ENCODE measurements around the gene DNASE1L3. TPM values are rescaled to one million over a fixed set of nuclear protein-coding genes. Genes with fewer than 3 reads are reported as not detected.
"Not testable (repeated sequence)": the region's sequence is repeated elsewhere in the genome, so short reads cannot be mapped to it uniquely, and the experiment has no call there.

DNASE1L3 gene
- total and polyA plus RNA-seq, 4 donors: 76.1 to 201 (median 128) TPM

- Histone ChIP-seq H3K27ac (ENCODE audit: low read depth in 1 of 2, low read length in 2 of 2) (peak overlapping the region; percentile 65 to 80), H3K4me1 (ENCODE audit: control insufficient read depth in 4 of 4, insufficient read depth in 4 of 4, low read length in 3 of 4) (peaks cover 0 to 5% (median 2%) of the 10 kb centered on the region in 4 donors)
Observed at GRCh38 chr3:58231666-58232065, 20.9 kb upstream of the DNASE1L3 start.

DNA sequence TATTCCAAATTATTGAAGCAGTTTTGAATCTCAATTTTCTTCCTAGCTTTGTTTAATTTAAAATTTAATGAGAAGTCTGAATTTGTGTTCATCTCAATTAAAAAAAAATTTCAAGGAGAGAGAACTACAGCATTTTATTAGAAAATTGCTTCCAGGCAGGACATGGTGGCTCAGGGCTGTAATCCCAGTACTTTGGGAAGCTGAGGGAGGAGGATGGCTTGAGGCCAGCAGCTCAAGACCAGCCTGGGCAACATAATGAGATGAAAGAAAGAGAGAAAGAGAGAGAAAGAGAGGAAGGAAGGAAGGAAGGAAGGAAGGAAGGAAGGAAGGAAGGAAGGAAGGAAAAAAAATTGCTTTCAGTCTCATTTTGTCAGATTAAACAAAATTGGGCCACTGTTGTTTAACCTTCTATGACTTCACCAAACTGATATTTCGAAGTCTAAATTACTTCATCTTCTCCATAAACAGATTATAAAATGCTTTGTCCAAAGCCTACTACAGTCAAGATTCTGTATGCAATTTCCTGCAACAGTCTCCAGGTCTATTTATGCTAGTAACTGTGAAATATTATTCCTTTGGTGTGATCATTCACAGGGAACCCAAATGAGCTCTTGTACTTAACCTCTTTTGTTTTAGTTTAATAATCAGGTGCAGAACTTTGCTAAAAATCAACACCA, 20.2 kb upstream of the DNASE1L3 start:
- peak overlapping the region; percentile 65 to 80 for H3K27ac ChIP-seq (ENCODE audit: low read depth in 1 of 2, low read length in 2 of 2)

More at GRCh38 chr3:58231666-58232065, 20.9 kb upstream of the DNASE1L3 start:
- DNase-seq (ENCODE audit: low spot score): no peak
- Histone ChIP-seq H3K27me3 (ENCODE audit: control insufficient read depth in 4 of 4, insufficient read depth in 4 of 4, low read length in 3 of 4) (no peaks in the 10 kb centered on the region), H3K9ac (ENCODE audit: low read depth in 1 of 2, low read length in 2 of 2) (no peak overlapping the region), H3K9me3 (ENCODE audit: control insufficient read depth in 4 of 4, low read length in 3 of 4) (no peaks in the 10 kb centered on the region), H3K36me3 (ENCODE audit: control insufficient read depth in 4 of 4, insufficient read depth in 3 of 4, low read depth in 1 of 4, low read length in 3 of 4) (no peaks in the 10 kb centered on the region), H3K4me3 (ENCODE audit: low read depth in 1 of 3, low read length in 3 of 3) (no peak overlapping the region)
- 54% methylated on average over 2 of the region's 2 CpGs for WGBS
- TF ChIP-seq RAD21 (IDR thresholded peaks at IDR 0.05): no peak
- TF ChIP-seq NR2F2 (IDR thresholded peaks at IDR 0.05): no peak
- TF ChIP-seq TAF1 (conservative IDR thresholded peaks at IDR 0.05): no peak
- no peak for TF ChIP-seq FOXA1 (IDR thresholded peaks at IDR 0.05)
- no peak for TF ChIP-seq SP1 (IDR thresholded peaks at IDR 0.05)
- TF ChIP-seq HNF4G (IDR thresholded peaks at IDR 0.05): no peak

DNA sequence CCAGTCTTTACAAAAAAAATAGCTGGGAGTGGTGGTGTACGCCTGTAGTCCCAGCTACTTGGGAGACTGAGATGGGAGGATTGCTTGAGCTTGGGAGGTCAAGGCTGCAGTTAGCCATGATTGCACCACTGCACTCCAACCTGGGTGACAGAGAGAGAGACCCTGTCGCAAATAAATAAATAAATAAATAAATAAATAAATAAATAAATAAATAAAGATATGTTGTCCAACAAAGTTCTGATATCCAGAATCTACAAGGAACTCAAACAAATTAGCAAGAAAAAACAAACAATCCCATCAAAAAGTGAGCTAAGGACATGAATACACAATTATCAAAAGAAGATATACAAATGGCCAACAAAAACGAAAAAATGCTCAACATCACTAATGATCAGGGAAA, 17.2 kb upstream of the DNASE1L3 start:
- not testable (repeated sequence) for H3K9me3 ChIP-seq (ENCODE audit: control insufficient read depth in 4 of 4, low read length in 3 of 4); H3K27ac ChIP-seq (ENCODE audit: low read depth in 1 of 2, low read length in 2 of 2); H3K27me3 ChIP-seq (ENCODE audit: control insufficient read depth in 4 of 4, insufficient read depth in 4 of 4, low read length in 3 of 4); H3K4me3 ChIP-seq (ENCODE audit: low read depth in 1 of 3, low read length in 3 of 3); H3K9ac ChIP-seq (ENCODE audit: low read depth in 1 of 2, low read length in 2 of 2); H3K36me3 ChIP-seq (ENCODE audit: control insufficient read depth in 4 of 4, insufficient read depth in 3 of 4, low read depth in 1 of 4, low read length in 3 of 4); H3K4me1 ChIP-seq (ENCODE audit: control insufficient read depth in 4 of 4, insufficient read depth in 4 of 4, low read length in 3 of 4); DNase-seq (ENCODE audit: low spot score)
- 95% methylated on average over 3 of the region's 3 CpGs for WGBS

More for the DNA sequence above, 20.2 kb upstream of the DNASE1L3 start:
- no peak for DNase-seq (ENCODE audit: low spot score)
- Histone ChIP-seq H3K9ac (ENCODE audit: low read depth in 1 of 2, low read length in 2 of 2) (peak overlapping the region in 1 of 2 donors; percentile 42), H3K36me3 (ENCODE audit: control insufficient read depth in 4 of 4, insufficient read depth in 3 of 4, low read depth in 1 of 4, low read length in 3 of 4) (no peaks in the 10 kb centered on the region), H3K4me1 (ENCODE audit: control insufficient read depth in 4 of 4, insufficient read depth in 4 of 4, low read length in 3 of 4) (no peaks in the 10 kb centered on the region), H3K9me3 (ENCODE audit: control insufficient read depth in 4 of 4, low read length in 3 of 4) (no peaks in the 10 kb centered on the region), H3K4me3 (ENCODE audit: low read depth in 1 of 3, low read length in 3 of 3) (no peak overlapping the region), H3K27me3 (ENCODE audit: control insufficient read depth in 4 of 4, insufficient read depth in 4 of 4, low read length in 3 of 4) (no peaks in the 10 kb centered on the region)
- 0% methylated on average over 1 of the region's 1 CpG for WGBS
- TF ChIP-seq YY1 (IDR thresholded peaks at IDR 0.05) (peak; percentile 41), ATF3 (IDR thresholded peaks at IDR 0.05) (peak; percentile 53), HNF4G (IDR thresholded peaks at IDR 0.05) (peak; percentile 42), NR2F2 (IDR thresholded peaks at IDR 0.05) (no peak), GABPA (IDR thresholded peaks at IDR 0.05 in 1 of 2, conservative IDR thresholded peaks at IDR 0.05 in 1 of 2) (peak in 1 of 2 donors; percentile 30), TAF1 (conservative IDR thresholded peaks at IDR 0.05) (no peak), EGR1 (IDR thresholded peaks at IDR 0.05; ENCODE audit: low read depth in 2 of 2) (peak in 1 of 2 donors; percentile 43), MAX (IDR thresholded peaks at IDR 0.05) (peak; percentile 54), FOXA2 (IDR thresholded peaks at IDR 0.05) (peak; percentile 34), SP1 (IDR thresholded peaks at IDR 0.05) (peak; percentile 61), RAD21 (IDR thresholded peaks at IDR 0.05) (peak; percentile 45 to 52), FOXA1 (IDR thresholded peaks at IDR 0.05) (no peak), HNF4A (conservative IDR thresholded peaks at IDR 0.05) (peak; percentile 85 to 89), JUND (IDR thresholded peaks at IDR 0.05) (peak; percentile 40 to 67), RXRA (IDR thresholded peaks at IDR 0.05) (peak; percentile 36 to 68)
- TF ChIP-seq, protein P1, sequence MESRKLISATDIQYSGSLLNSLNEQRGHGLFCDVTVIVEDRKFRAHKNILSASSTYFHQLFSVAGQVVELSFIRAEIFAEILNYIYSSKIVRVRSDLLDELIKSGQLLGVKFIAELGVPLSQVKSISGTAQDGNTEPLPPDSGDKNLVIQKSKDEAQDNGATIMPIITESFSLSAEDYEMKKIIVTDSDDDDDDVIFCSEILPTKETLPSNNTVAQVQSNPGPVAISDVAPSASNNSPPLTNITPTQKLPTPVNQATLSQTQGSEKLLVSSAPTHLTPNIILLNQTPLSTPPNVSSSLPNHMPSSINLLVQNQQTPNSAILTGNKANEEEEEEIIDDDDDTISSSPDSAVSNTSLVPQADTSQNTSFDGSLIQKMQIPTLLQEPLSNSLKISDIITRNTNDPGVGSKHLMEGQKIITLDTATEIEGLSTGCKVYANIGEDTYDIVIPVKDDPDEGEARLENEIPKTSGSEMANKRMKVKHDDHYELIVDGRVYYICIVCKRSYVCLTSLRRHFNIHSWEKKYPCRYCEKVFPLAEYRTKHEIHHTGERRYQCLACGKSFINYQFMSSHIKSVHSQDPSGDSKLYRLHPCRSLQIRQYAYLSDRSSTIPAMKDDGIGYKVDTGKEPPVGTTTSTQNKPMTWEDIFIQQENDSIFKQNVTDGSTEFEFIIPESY (IDR thresholded peaks at IDR 0.05): peak; percentile 29
- TF ChIP-seq, protein P2, sequence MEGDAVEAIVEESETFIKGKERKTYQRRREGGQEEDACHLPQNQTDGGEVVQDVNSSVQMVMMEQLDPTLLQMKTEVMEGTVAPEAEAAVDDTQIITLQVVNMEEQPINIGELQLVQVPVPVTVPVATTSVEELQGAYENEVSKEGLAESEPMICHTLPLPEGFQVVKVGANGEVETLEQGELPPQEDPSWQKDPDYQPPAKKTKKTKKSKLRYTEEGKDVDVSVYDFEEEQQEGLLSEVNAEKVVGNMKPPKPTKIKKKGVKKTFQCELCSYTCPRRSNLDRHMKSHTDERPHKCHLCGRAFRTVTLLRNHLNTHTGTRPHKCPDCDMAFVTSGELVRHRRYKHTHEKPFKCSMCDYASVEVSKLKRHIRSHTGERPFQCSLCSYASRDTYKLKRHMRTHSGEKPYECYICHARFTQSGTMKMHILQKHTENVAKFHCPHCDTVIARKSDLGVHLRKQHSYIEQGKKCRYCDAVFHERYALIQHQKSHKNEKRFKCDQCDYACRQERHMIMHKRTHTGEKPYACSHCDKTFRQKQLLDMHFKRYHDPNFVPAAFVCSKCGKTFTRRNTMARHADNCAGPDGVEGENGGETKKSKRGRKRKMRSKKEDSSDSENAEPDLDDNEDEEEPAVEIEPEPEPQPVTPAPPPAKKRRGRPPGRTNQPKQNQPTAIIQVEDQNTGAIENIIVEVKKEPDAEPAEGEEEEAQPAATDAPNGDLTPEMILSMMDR (IDR thresholded peaks at IDR 0.05; ENCODE audit: low read depth, low read length, missing input control): no peak
- TF ChIP-seq, protein P3, sequence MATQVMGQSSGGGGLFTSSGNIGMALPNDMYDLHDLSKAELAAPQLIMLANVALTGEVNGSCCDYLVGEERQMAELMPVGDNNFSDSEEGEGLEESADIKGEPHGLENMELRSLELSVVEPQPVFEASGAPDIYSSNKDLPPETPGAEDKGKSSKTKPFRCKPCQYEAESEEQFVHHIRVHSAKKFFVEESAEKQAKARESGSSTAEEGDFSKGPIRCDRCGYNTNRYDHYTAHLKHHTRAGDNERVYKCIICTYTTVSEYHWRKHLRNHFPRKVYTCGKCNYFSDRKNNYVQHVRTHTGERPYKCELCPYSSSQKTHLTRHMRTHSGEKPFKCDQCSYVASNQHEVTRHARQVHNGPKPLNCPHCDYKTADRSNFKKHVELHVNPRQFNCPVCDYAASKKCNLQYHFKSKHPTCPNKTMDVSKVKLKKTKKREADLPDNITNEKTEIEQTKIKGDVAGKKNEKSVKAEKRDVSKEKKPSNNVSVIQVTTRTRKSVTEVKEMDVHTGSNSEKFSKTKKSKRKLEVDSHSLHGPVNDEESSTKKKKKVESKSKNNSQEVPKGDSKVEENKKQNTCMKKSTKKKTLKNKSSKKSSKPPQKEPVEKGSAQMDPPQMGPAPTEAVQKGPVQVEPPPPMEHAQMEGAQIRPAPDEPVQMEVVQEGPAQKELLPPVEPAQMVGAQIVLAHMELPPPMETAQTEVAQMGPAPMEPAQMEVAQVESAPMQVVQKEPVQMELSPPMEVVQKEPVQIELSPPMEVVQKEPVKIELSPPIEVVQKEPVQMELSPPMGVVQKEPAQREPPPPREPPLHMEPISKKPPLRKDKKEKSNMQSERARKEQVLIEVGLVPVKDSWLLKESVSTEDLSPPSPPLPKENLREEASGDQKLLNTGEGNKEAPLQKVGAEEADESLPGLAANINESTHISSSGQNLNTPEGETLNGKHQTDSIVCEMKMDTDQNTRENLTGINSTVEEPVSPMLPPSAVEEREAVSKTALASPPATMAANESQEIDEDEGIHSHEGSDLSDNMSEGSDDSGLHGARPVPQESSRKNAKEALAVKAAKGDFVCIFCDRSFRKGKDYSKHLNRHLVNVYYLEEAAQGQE (IDR thresholded peaks at IDR 0.05): peak; percentile 77
